HG03175 (cell line): Measurements from ENCODE around the gene DISP3.

Source experiments
- ATAC-seq: cut with Tn5 transposase; IDR thresholded peaks from one replicate; pipeline ENCODE4 v1.9.1; 2021; ENCODE audit warnings: mild to moderate bottlenecking, moderate library complexity; ENCODE audit not compliant: unreplicated experiment

The DISP3 gene

GRCh38 chr1:11505591-11506538 is 26.9 kb downstream of the DISP3 start:
- no peak for ATAC-seq

GRCh38 chr1:11507309-11507708 is 28.4 kb downstream of the DISP3 start:
- ATAC-seq: no peak

GRCh38 chr1:11513681-11514080 is 34.7 kb downstream of the DISP3 start:
- no peak for ATAC-seq

- ATAC-seq: no peak
These were observed 35.4 kb downstream of the DISP3 start for GRCh38 chr1:11514366-11514765.

- no peak for ATAC-seq
These were observed 36.7 kb downstream of the DISP3 start for GRCh38 chr1:11515368-11516300.

- no peak for ATAC-seq
These were observed 38.1 kb downstream of the DISP3 start for GRCh38 chr1:11516961-11517635.

- no peak for ATAC-seq
These were observed 39.2 kb downstream of the DISP3 start for GRCh38 chr1:11518016-11518701.

- no peak for ATAC-seq
These were observed 40.1 kb downstream of the DISP3 start for GRCh38 chr1:11518791-11519628.

GRCh38 chr1:11519629-11520031 is 40.7 kb downstream of the DISP3 start:
- no peak for ATAC-seq

- no peak for ATAC-seq
These were observed 41.7 kb downstream of the DISP3 start for GRCh38 chr1:11520531-11521233.

- ATAC-seq: no peak
These were observed 42.8 kb downstream of the DISP3 start for GRCh38 chr1:11521582-11522399.

- no peak for ATAC-seq
These were observed 43.7 kb downstream of the DISP3 start for GRCh38 chr1:11522400-11523235.

- no peak for ATAC-seq
These were observed 44.3 kb downstream of the DISP3 start for GRCh38 chr1:11523261-11523660.

- ATAC-seq: no peak
These were observed 45.0 kb downstream of the DISP3 start for GRCh38 chr1:11523746-11524464.

- ATAC-seq: no peak
These were observed 45.7 kb downstream of the DISP3 start for GRCh38 chr1:11524465-11525150.

- no peak for ATAC-seq
These were observed 46.2 kb downstream of the DISP3 start for GRCh38 chr1:11525151-11525505.
